Stimulated activated CD4-positive, alpha-beta T cell treated with anti-CD3 and anti-CD28 coated beads, Interleukin-2, amount 100 ng/mL, for 4 hours (primary cell): Measurements from ENCODE around the gene ATAD3B.
A peak's percentile ranks its signal among the peaks of the same experiment; 100 is the strongest.
"Not testable (repeated sequence)": the region's sequence is repeated elsewhere in the genome, so short reads cannot be mapped to it uniquely, and the experiment has no call there.

Experiments used
- DNase-seq: peaks from one replicate; pipeline ENCODE4 v3.0.0-alpha.2; 2020; ENCODE audit warnings: low read depth

Gene ATAD3B

GRCh38 chr1:1432951-1433803, 38.4 kb upstream of the ATAD3B start:
- no peak for DNase-seq

- DNase-seq = peak; percentile 49
These were observed 37.8 kb upstream of the ATAD3B start for GRCh38 chr1:1433804-1434130.

- no peak for DNase-seq
These were observed 37.3 kb upstream of the ATAD3B start for GRCh38 chr1:1434131-1434823.

GRCh38 chr1:1434824-1435105, 36.8 kb upstream of the ATAD3B start:
- no peak for DNase-seq

- DNase-seq = peak; percentile 53
These were observed 36.3 kb upstream of the ATAD3B start, which contains the start of gene VWA1 for GRCh38 chr1:1435106-1435903. VWA1 (plus strand) TSS chr1:1435690; CDS start chr1:1435749, 59 bp downstream.

GRCh38 chr1:1435911-1436629, 35.5 kb upstream of the ATAD3B start:
- DNase-seq = no peak

GRCh38 chr1:1436630-1437032, 34.9 kb upstream of the ATAD3B start:
- DNase-seq = no peak

GRCh38 chr1:1437033-1437903, 34.3 kb upstream of the ATAD3B start:
- DNase-seq = no peak

- no peak for DNase-seq
These were observed 33.6 kb upstream of the ATAD3B start for GRCh38 chr1:1437904-1438376.

GRCh38 chr1:1438531-1439381, 32.8 kb upstream of the ATAD3B start:
- DNase-seq = no peak

- no peak for DNase-seq
These were observed 31.9 kb upstream of the ATAD3B start for GRCh38 chr1:1439546-1440261.

- DNase-seq = no peak
These were observed 31.1 kb upstream of the ATAD3B start for GRCh38 chr1:1440262-1441001.

GRCh38 chr1:1441002-1441888, 30.3 kb upstream of the ATAD3B start:
- peak; percentile 26 for DNase-seq

GRCh38 chr1:1442069-1442770, 29.3 kb upstream of the ATAD3B start:
- no peak for DNase-seq

- not testable (repeated sequence) for DNase-seq
These were observed 24.9 kb upstream of the ATAD3B start for GRCh38 chr1:1446631-1447030.

GRCh38 chr1:1449099-1449739, 22.3 kb upstream of the ATAD3B start, which contains the start of gene ATAD3C:
ATAD3C (plus strand) TSS chr1:1449689; CDS start chr1:1450684, 995 bp downstream.
- DNase-seq = no peak
